ES-I3 (cell line): ENCODE results near the gene IGF2BP1.
"Not testable (repeated sequence)": the region's sequence is repeated elsewhere in the genome, so short reads cannot be mapped to it uniquely, and the experiment has no call there.

Source experiments
- H3K36me3 ChIP-seq: 2 replicates; pipeline ENCODE4 v1.6.1; 2013; ENCODE audit warnings: mild to moderate bottlenecking, low read length, control low read depth, moderate library complexity; ENCODE audit not compliant: insufficient read depth
- H3K4me1 ChIP-seq: 2 replicates; pipeline ENCODE4 v1.6.1; 2013; ENCODE audit warnings: mild to moderate bottlenecking, control low read depth, low read length; ENCODE audit not compliant: insufficient read depth
- H3K9ac ChIP-seq: 2 replicates; pipeline ENCODE4 v1.6.1; 2013; ENCODE audit warnings: low read depth, mild to moderate bottlenecking, low read length, moderate library complexity
- H3K9me3 ChIP-seq: 2 replicates; pipeline ENCODE4 v1.6.1; 2013; ENCODE audit warnings: mild to moderate bottlenecking, low read length, moderate library complexity; ENCODE audit not compliant: control insufficient read depth, insufficient read depth

The IGF2BP1 gene

DNA sequence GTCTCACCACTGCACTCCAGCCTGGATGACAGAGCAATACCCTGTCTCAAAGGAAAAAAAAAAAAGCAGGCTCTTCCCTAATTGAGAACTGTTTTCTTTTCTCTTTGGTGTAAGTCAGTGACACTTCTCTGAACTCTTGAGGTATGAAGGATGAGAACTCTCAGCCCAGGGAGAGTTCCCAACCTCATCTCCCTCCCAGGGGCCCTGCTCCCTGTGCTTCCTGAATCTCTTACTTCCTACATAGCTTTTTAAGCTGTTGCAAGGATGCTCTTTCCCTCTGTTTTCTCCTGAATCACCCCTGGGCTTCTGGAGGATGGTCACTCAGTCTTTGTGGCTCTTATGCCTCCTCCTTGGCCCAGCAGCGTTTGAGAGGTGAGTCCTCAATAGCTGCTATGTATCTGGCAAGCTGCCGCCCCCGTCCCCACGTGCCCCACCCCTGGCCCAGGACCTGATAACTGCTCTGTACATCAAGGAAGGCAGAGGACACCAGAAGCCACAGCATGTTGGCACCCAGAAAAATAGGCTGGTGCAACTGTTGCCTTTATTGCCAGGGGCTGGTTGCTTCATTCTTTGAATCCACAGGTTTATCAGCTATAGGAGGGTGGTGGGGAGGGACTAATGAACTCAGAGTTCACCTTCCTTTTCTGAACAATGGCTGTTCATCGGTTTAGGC lies 24.0 kb downstream of the IGF2BP1 start:
- H3K4me1 ChIP-seq, result peaks cover 60% of the 10 kb centered on the region
- H3K36me3 ChIP-seq, result peaks cover 11% of the 10 kb centered on the region; the same call in 1 of the 2 replicates
- no peaks in the 10 kb centered on the region for H3K9me3 ChIP-seq
- H3K9ac ChIP-seq, result 0 out of 2 replicates have a peak overlapping the region, but pooled peaks have one; percentile 21

- H3K9me3 ChIP-seq, result no peaks in the 10 kb centered on the region
- H3K36me3 ChIP-seq, result peaks cover 13% of the 10 kb centered on the region; the same call in 1 of the 2 replicates
- H3K9ac ChIP-seq, result peak overlapping the region; percentile 21; the same call in 1 of the 2 replicates
- H3K4me1 ChIP-seq, result peaks cover 57% of the 10 kb centered on the region
These were observed 24.6 kb downstream of the IGF2BP1 start for GRCh38 chr17:49021768-49022103.

DNA sequence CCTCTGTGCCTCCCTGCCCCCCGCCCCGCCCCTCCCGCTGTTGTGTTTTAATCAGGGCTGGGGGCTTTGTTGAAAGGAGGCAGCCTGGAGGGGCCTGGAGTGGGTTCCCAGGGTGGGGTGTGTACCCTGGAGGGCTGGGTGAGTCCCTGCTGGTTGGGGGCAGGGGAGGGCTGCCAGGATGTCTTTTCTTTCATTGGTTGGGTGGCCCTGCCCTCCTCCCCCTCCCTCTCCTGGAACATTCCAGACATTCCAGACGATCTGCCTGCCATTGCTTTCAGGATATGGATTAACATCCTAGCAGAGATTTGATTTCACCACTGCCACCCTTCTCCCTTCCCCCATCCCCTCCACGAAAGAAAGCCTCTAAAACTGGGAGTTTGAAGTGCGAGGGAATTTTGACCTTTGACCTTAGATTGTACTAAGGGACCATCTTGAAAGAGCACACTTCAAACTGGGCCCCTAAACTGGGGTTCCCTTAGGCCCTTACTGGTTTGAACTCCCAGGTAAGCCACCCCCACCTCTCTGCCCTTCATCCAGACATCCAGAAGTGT lies 25.3 kb downstream of the IGF2BP1 start:
- Histone ChIP-seq H3K9ac (peak overlapping the region; percentile 21), H3K4me1 (peaks cover 54% of the 10 kb centered on the region), H3K36me3 (peaks cover 16% of the 10 kb centered on the region), H3K9me3 (no peaks in the 10 kb centered on the region)

- Histone ChIP-seq H3K36me3 (peaks cover 33% of the 10 kb centered on the region), H3K4me1 (peaks cover 41% of the 10 kb centered on the region), H3K9me3 (no peaks in the 10 kb centered on the region), H3K9ac (no peak overlapping the region)
These were observed 27.3 kb downstream of the IGF2BP1 start for GRCh38 chr17:49024523-49024922.

DNA sequence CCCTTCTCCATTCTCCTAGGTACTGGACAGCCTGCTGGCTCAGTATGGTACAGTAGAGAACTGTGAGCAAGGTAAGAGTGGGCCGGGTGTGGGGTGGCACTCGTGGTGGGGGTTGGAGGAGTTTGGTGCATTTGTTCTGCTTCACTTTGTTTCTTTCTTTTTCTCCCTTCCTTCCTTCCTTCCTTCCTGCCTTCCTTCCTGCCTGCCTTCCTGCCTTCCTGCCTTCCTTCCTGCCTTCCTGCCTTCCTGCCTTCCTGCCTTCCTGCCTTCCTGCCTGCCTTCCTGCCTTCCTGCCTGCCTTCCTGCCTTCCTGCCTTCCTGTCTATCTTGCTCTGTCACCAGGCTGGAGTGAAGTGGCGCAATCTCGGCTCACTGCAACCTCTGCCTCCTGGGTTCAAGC lies 29.3 kb downstream of the IGF2BP1 start:
- H3K9ac ChIP-seq, result not testable (repeated sequence)
- Histone ChIP-seq H3K4me1 (peaks cover 26% of the 10 kb centered on the region), H3K36me3 (peaks cover 39% of the 10 kb centered on the region)

DNA sequence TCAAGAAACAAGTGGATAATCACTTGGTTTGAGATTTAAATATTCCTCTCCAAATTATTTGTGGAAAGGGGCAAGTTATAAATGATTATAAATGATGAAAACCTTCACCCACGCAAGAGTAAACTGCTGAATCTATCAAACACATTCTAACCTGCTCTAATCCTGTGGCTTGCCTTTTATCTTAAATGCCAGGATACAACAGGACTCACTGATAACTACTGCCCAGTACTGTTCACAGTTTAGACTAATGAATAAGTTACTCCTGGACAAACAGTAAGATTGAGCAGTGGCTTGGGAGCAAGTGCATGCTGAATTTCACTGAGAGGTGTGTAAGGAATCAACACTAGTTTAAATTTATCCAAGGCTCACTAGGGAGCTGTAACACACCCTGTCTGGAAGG lies 31.1 kb downstream of the IGF2BP1 start:
- Histone ChIP-seq H3K9ac (no peak overlapping the region), H3K4me1 (peaks cover 20% of the 10 kb centered on the region), H3K9me3 (no peaks in the 10 kb centered on the region), H3K36me3 (peaks cover 41% of the 10 kb centered on the region)

More for the DNA sequence above, 29.3 kb downstream of the IGF2BP1 start:
- H3K9me3 ChIP-seq, result not testable (repeated sequence)

GRCh38 chr17:49029801-49030200 lies 32.6 kb downstream of the IGF2BP1 start:
- peaks cover 49% of the 10 kb centered on the region for H3K36me3 ChIP-seq
- no peaks in the 10 kb centered on the region for H3K9me3 ChIP-seq
- no peak overlapping the region for H3K9ac ChIP-seq
- H3K4me1 ChIP-seq, result peaks cover 9% of the 10 kb centered on the region

- no peak overlapping the region for H3K9ac ChIP-seq
- H3K36me3 ChIP-seq, result peaks cover 45% of the 10 kb centered on the region
- H3K9me3 ChIP-seq, result no peaks in the 10 kb centered on the region
- H3K4me1 ChIP-seq, result peaks cover 16% of the 10 kb centered on the region
These were observed 35.1 kb downstream of the IGF2BP1 start for GRCh38 chr17:49031965-49032928.

DNA sequence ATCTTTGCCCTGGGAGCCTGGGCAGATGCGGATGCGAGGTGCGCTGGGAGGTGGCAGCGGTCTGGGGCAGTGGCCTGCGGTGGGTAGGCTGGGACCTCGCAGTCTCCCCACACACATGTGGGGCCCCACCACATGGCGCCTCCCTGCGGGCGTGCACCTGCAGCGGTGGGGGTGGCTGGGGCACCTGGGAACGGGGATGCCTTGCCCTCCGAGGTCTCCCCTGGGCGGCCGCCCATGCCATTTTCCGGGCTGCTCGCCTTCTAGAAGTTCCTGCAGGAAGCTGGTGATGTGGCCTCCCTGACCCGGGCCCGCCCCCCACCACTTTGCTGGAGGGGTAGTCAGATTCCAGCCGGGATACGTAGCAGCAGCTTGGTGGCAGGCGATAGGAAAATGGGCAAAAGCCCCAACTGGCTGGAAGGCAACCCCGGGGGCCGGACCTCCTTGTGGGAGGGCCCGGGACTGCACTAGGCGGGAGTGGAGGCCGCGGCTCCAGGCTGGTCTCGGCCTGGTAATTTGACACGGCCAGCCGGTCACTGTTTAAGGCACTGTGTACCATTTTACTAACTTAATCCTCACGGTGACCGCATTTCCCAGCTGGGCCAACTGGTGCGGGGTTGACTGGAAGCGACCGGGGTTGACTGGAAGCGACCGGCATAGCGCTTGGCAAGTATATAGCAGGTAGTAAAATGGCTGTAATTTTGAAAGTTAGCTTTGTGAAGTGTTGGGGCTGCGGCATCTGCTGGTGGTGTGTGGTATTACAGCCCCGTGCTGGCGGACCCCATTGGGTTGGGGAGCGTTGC lies 38.5 kb downstream of the IGF2BP1 start:
- Histone ChIP-seq H3K36me3 (peaks cover 53% of the 10 kb centered on the region), H3K4me1 (peaks cover 16% of the 10 kb centered on the region), H3K9ac (peak overlapping the region; percentile 35; the same call in 1 of the 2 replicates), H3K9me3 (no peaks in the 10 kb centered on the region)

DNA sequence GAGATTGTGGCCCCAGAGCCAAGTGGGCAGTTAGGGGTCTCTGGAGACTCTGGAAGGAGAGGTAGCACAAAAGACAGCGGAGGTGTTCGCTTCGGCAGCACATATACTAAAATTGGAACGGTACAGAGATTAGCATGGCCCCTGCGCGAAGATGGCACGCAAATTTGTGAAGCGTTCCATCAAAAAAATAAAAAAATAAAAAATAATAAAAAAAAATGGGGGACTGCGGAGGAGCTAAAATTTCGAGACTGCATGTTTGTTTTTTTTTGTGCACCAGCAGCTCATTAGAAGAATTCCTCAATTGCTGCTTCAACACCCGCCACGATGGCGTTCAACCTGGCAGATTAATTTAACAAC lies 39.1 kb downstream of the IGF2BP1 start:
- no peaks in the 10 kb centered on the region for H3K9me3 ChIP-seq
- no peak overlapping the region for H3K9ac ChIP-seq
- H3K36me3 ChIP-seq, result peaks cover 55% of the 10 kb centered on the region
- H3K4me1 ChIP-seq, result peaks cover 16% of the 10 kb centered on the region

GRCh38 chr17:49038138-49038537 lies 41.0 kb downstream of the IGF2BP1 start:
- Histone ChIP-seq H3K9me3 (no peaks in the 10 kb centered on the region), H3K4me1 (peaks cover 9% of the 10 kb centered on the region), H3K9ac (no peak overlapping the region), H3K36me3 (peaks cover 70% of the 10 kb centered on the region)

GRCh38 chr17:49038544-49038943 lies 41.4 kb downstream of the IGF2BP1 start:
- Histone ChIP-seq H3K9ac (no peak overlapping the region), H3K4me1 (peaks cover 9% of the 10 kb centered on the region), H3K9me3 (no peaks in the 10 kb centered on the region), H3K36me3 (peaks cover 73% of the 10 kb centered on the region)

- not testable (repeated sequence) for H3K9ac ChIP-seq, H3K9me3 ChIP-seq, H3K4me1 ChIP-seq
- H3K36me3 ChIP-seq, result peaks cover 75% of the 10 kb centered on the region
These were observed 42.3 kb downstream of the IGF2BP1 start for GRCh38 chr17:49039518-49039917.

GRCh38 chr17:49041527-49041926 lies 44.3 kb downstream of the IGF2BP1 start:
- Histone ChIP-seq H3K4me1 (no peaks in the 10 kb centered on the region), H3K36me3 (peaks cover 82% of the 10 kb centered on the region), H3K9ac (no peak overlapping the region), H3K9me3 (no peaks in the 10 kb centered on the region)
